Measurements from ENCODE around the gene NOL9. TPM values are rescaled to one million over a fixed set of nuclear protein-coding genes. Genes with fewer than 3 reads are reported as not detected.
A peak's percentile ranks its signal among the peaks of the same experiment; 100 is the strongest.

NOL9 gene
- total and polyA plus RNA-seq, 2 of the 13 experiments (the other 11 are each of a cell fraction or from before 2014, with no cell fraction given), result 18.0 to 24.7 TPM

GRCh38 chr1:6486433-6487011 is 67.8 kb downstream of the NOL9 start (continued):
- TF ChIP-seq CEBPG (CRISPR knock-in tag; IDR thresholded peaks at IDR 0.05) (no peak), ZSCAN12 (CRISPR knock-in tag; IDR thresholded peaks at IDR 0.05) (no peak), GFI1 (CRISPR knock-in tag; IDR thresholded peaks at IDR 0.05; ENCODE audit: borderline replicate concordance) (no peak), FOXM1 (CRISPR knock-in tag; IDR thresholded peaks at IDR 0.05) (no peak), STAT6 (CRISPR knock-in tag; IDR thresholded peaks at IDR 0.05; ENCODE audit: borderline replicate concordance) (no peak), HOMEZ (CRISPR knock-in tag; IDR thresholded peaks at IDR 0.05; ENCODE audit: low read depth) (no peak), ZBTB40 (IDR thresholded peaks at IDR 0.05) (no peak), ZBTB40 (CRISPR knock-in tag; IDR thresholded peaks at IDR 0.05) (no peak), ZNF468 (CRISPR knock-in tag; IDR thresholded peaks at IDR 0.05) (no peak), ZBTB14 (CRISPR knock-in tag; IDR thresholded peaks at IDR 0.05) (no peak), MTA3 (CRISPR knock-in tag; IDR thresholded peaks at IDR 0.05) (no peak), PHF20 (CRISPR knock-in tag; IDR thresholded peaks at IDR 0.05) (no peak), ZNF737 (CRISPR knock-in tag; IDR thresholded peaks at IDR 0.05; ENCODE audit: borderline replicate concordance) (no peak), ZNF564 (CRISPR knock-in tag; IDR thresholded peaks at IDR 0.05) (no peak), MTF2 (CRISPR knock-in tag; IDR thresholded peaks at IDR 0.05; ENCODE audit: borderline replicate concordance) (0 out of 2 replicates have a peak, but pooled peaks have one; percentile 45), PAWR (CRISPR knock-in tag; IDR thresholded peaks at IDR 0.05; ENCODE audit: borderline replicate concordance) (no peak), POLR2AphosphoS5 (IDR thresholded peaks at IDR 0.05; ENCODE audit: low read depth, low read length) (no peak)
